Tibial artery (tissue), 4 donors: ENCODE measurements around the gene DGKB.

Source experiments
- DNase-seq, 2 donors: peaks; one replicate each; pipeline ENCODE4 v3.0.0-alpha.2; 2019
- H3K27ac ChIP-seq, 2 donors: fragments of 200-600 bp; sonication (generic) in 1 of 2; 1 replicate in 1 of 2; 2 replicates in 1 of 2; pipeline ENCODE4 v1.5.1; 2018 to 2019; ENCODE audit warnings: mild to moderate bottlenecking in 1 of 2
- H3K27me3 ChIP-seq, 2 donors: fragments of 200-600 bp; sonication (generic) in 1 of 2; one replicate each; pipeline versions ENCODE4 v1.5.1 to v1.6.0; 2016 to 2019
- H3K36me3 ChIP-seq, 3 donors: fragments of 200-600 bp; sonication (generic) in 2 of 3; one replicate each; pipeline ENCODE4 v1.5.1; 2016 to 2019; ENCODE audit warnings: mild to moderate bottlenecking in 2 of 3
- H3K4me1 ChIP-seq, 4 donors: fragments of 200-600 bp; sonication (generic) in 2 of 4; 1 replicate in 3 of 4; 2 replicates in 1 of 4; pipeline ENCODE4 v1.5.1; 2016 to 2019
- H3K4me3 ChIP-seq, 2 donors: fragments of 200-600 bp; sonication (generic) in 1 of 2; 1 replicate in 1 of 2; 2 replicates in 1 of 2; pipeline ENCODE4 v1.5.1; 2018 to 2019; ENCODE audit warnings: mild to moderate bottlenecking in 2 of 2
- H3K9me3 ChIP-seq, 3 donors: fragments of 200-600 bp; sonication (generic) in 1 of 3; one replicate each; pipeline ENCODE4 v1.5.1; 2016 to 2019
- CTCF ChIP-seq, 2 experiments: fragments of 200-600 bp in 1 of 2; fragments of 450-650 bp in 1 of 2; IDR thresholded peaks; one replicate each; pipeline ENCODE4 v1.5.1; 2017 to 2019; ENCODE audit warnings: antibody characterized with exemption in 2 of 2, mild to moderate bottlenecking in 1 of 2, moderate library complexity in 1 of 2
- intact Hi-C: fragments of 100-400 bp; cut with DNase I; formaldehyde crosslinking; loops from one replicate; pipeline ENCODE4 v1.15.0; 2023; ENCODE audit warnings: low total_unique reads

Gene DGKB

GRCh38 chr7:14260011-14260410 lies 642.5 kb downstream of the DGKB start:
- Histone ChIP-seq H3K36me3 (no peaks in the 10 kb centered on the region), H3K27ac (no peak overlapping the region), H3K4me1 (peaks cover 0 to under 1% (median 0%) of the 10 kb centered on the region in 4 donors), H3K4me3 (no peak overlapping the region), H3K9me3 (no peaks in the 10 kb centered on the region), H3K27me3 (no peaks in the 10 kb centered on the region)
- DNase-seq = no peak
- TF ChIP-seq CTCF (IDR thresholded peaks at IDR 0.05) = no peak
- intact Hi-C loops = no loop called here

- Histone ChIP-seq H3K4me1 (peaks cover 0 to 4% (median 0%) of the 10 kb centered on the region in 4 donors), H3K27ac (no peak overlapping the region), H3K36me3 (no peaks in the 10 kb centered on the region), H3K9me3 (no peaks in the 10 kb centered on the region), H3K27me3 (no peaks in the 10 kb centered on the region), H3K4me3 (no peak overlapping the region)
- DNase-seq = no peak
- intact Hi-C loops = no loop called here
- TF ChIP-seq CTCF (IDR thresholded peaks at IDR 0.05) = no peak
Observed at GRCh38 chr7:14258861-14259260, 643.7 kb downstream of the DGKB start.

GRCh38 chr7:14258441-14258840 lies 644.1 kb downstream of the DGKB start:
- H3K27ac ChIP-seq = no peak overlapping the region
- TF ChIP-seq CTCF (IDR thresholded peaks at IDR 0.05) = no peak
- intact Hi-C loops = no loop called here
- DNase-seq = no peak
- no peak overlapping the region for H3K4me3 ChIP-seq
- H3K4me1 ChIP-seq = peaks cover 0 to 4% (median 0%) of the 10 kb centered on the region in 4 donors
- no peaks in the 10 kb centered on the region for H3K27me3 ChIP-seq
- H3K9me3 ChIP-seq = no peaks in the 10 kb centered on the region
- no peaks in the 10 kb centered on the region for H3K36me3 ChIP-seq

GRCh38 chr7:14252458-14252857 lies 650.1 kb downstream of the DGKB start:
- peaks cover 0 to 4% (median 0%) of the 10 kb centered on the region in 4 donors for H3K4me1 ChIP-seq
- H3K9me3 ChIP-seq = no peaks in the 10 kb centered on the region
- no peak overlapping the region for H3K4me3 ChIP-seq
- no peaks in the 10 kb centered on the region for H3K36me3 ChIP-seq
- DNase-seq = no peak
- no peaks in the 10 kb centered on the region for H3K27me3 ChIP-seq
- intact Hi-C loops = no loop called here
- no peak for TF ChIP-seq CTCF (IDR thresholded peaks at IDR 0.05)
- no peak overlapping the region for H3K27ac ChIP-seq

GRCh38 chr7:14242175-14242574 lies 660.4 kb downstream of the DGKB start:
- H3K27me3 ChIP-seq = no peaks in the 10 kb centered on the region
- DNase-seq = no peak
- H3K4me1 ChIP-seq = no peaks in the 10 kb centered on the region
- H3K27ac ChIP-seq = no peak overlapping the region
- no peaks in the 10 kb centered on the region for H3K36me3 ChIP-seq
- intact Hi-C loops = no loop called here
- H3K4me3 ChIP-seq = no peak overlapping the region
- no peak for TF ChIP-seq CTCF (IDR thresholded peaks at IDR 0.05)
- no peaks in the 10 kb centered on the region for H3K9me3 ChIP-seq

- no peaks in the 10 kb centered on the region for H3K36me3 ChIP-seq
- intact Hi-C loops = no loop called here
- H3K4me1 ChIP-seq = no peaks in the 10 kb centered on the region
- H3K9me3 ChIP-seq = no peaks in the 10 kb centered on the region
- no peak overlapping the region for H3K27ac ChIP-seq
- TF ChIP-seq CTCF (IDR thresholded peaks at IDR 0.05) = no peak
- H3K4me3 ChIP-seq = no peak overlapping the region
- no peak for DNase-seq
- no peaks in the 10 kb centered on the region for H3K27me3 ChIP-seq
Observed at GRCh38 chr7:14236834-14237233, 665.7 kb downstream of the DGKB start.
